Activated T-helper 2 cell treated with anti-CD3 and anti-CD28 coated beads, Interferon-gamma antibody, Interleukin-2, Interleukin-4, amounts not matched to agents 10 μg/mL and 5 μg/mL and 100 μg/mL, durations not matched to agents 14 hours and 24 hours and 36 hours (primary cell): Measurements from ENCODE around the gene MGP. TPM values are rescaled to one million over a fixed set of nuclear protein-coding genes. Genes with fewer than 3 reads are reported as not detected.

Source experiments
- DNase-seq: peaks from one replicate; pipeline ENCODE4 v3.0.0; 2021; ENCODE audit warnings: low spot score
- H3K27ac Mint-ChIP-seq: one replicate; pipeline ENCODE4 v1.8.0; 2021; ENCODE audit warnings: mixed read lengths
- H3K27me3 Mint-ChIP-seq: one replicate; pipeline ENCODE4 v1.8.0; 2021; ENCODE audit warnings: low read depth, mixed read lengths
- H3K36me3 Mint-ChIP-seq: one replicate; pipeline ENCODE4 v1.8.0; 2021; ENCODE audit warnings: low read depth, mixed read lengths
- H3K4me1 Mint-ChIP-seq: one replicate; pipeline ENCODE4 v1.8.0; 2021; ENCODE audit warnings: low read depth, mixed read lengths
- H3K4me3 Mint-ChIP-seq: one replicate; pipeline ENCODE4 v1.8.0; 2021; ENCODE audit warnings: low read depth, mild to moderate bottlenecking, moderate library complexity, mixed read lengths
- H3K9me3 Mint-ChIP-seq: one replicate; pipeline ENCODE4 v1.8.0; 2021; ENCODE audit warnings: mixed read lengths
- intact Hi-C: fragments of 100-400 bp; cut with micrococcal nuclease; formaldehyde crosslinking; loops from one replicate; pipeline ENCODE4 v1.15.1; 2023
- total RNA-seq: library from RNA; stranded (reverse); gene quantifications from 2 replicates; pipeline ENCODE4 v1.2.3, GENCODE V29; 2022

MGP gene
- not detected in 2 replicates for total RNA-seq

DNA sequence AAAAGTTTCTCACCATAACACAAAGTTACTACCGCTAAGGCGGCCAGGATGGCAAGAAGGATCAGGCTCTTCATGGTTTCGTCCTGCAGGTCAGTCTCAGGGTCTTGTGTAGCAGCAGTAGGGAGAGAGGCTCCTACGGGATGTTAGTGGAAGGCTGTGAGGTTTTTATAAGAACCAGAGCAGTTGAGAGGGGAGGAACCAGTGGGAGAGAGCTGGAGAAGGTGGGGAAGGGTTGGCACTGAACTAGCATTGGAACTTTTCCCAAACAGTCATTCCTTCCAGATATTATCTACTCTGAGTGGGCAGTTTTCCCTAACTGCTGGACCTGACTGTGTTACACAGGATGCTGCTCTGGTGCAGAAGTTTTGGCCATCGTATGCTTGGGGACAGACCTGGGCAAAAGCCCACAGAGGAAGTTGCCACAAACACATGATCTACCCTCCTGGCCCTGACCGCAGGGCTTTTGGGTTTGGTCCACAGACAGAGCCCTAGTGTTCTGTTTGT is at the start of gene MGP:
Gene MGP (minus strand): TSS at position 137 of the 504 bp plus-strand sequence. CDS start 63 bp downstream, at position 74.
- Mint-ChIP-seq H3K27ac (no peak within 1 kb of the TSS), H3K4me3 (no peak within 1 kb of the TSS)

DNA sequence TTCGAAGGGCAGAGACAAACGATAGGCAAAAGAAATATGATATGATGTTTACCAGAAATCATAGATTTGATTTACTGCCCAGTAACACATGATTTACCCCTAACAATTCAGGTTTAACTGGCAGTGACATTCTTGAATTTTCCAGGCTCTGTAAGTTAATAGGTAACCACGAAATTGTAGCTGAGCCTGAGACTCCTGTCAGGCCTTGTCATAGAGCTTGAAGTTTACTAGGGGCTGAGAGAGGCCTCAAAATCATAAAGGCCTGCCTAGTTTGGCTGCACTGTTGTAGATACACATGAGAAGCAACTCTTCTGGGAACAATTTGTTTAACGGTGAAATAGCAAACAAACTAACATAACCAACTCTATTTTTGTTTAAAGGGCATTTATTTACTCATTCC is 49.4 kb upstream of the MGP start:
- Mint-ChIP-seq H3K4me3 (no peak overlapping the region), H3K36me3 (peaks cover 68% of the 10 kb centered on the region), H3K27ac (no peak overlapping the region), H3K9me3 (no peaks in the 10 kb centered on the region), H3K4me1 (peaks cover 8% of the 10 kb centered on the region), H3K27me3 (no peaks in the 10 kb centered on the region)
- no peak for DNase-seq
- intact Hi-C loops: no loop called here

More for the DNA sequence above, at the start of gene MGP:
- Mint-ChIP-seq H3K9me3 (peaks cover 3% of the 10 kb centered on the region), H3K36me3 (no peaks in the 10 kb centered on the region), H3K27me3 (peaks cover 36% of the 10 kb centered on the region), H3K4me1 (peaks cover 9% of the 10 kb centered on the region)
- intact Hi-C loops: no loop called here
- no peak for DNase-seq

- DNase-seq: no peak
- H3K9me3 Mint-ChIP-seq: no peaks in the 10 kb centered on the region
- peaks cover 63% of the 10 kb centered on the region for H3K36me3 Mint-ChIP-seq
- intact Hi-C loops: no loop called here
- peaks cover 4% of the 10 kb centered on the region for H3K4me1 Mint-ChIP-seq
- H3K4me3 Mint-ChIP-seq: no peak overlapping the region
- H3K27ac Mint-ChIP-seq: no peak overlapping the region
- no peaks in the 10 kb centered on the region for H3K27me3 Mint-ChIP-seq
Measured at GRCh38 chr12:14934511-14934910, 48.9 kb upstream of the MGP start.

GRCh38 chr12:14931791-14932560 is 46.3 kb upstream of the MGP start:
- peaks cover 61% of the 10 kb centered on the region for H3K36me3 Mint-ChIP-seq
- H3K4me3 Mint-ChIP-seq: no peak overlapping the region
- H3K27ac Mint-ChIP-seq: peak overlapping the region; percentile 15
- DNase-seq: no peak
- intact Hi-C loops: no loop called here
- H3K4me1 Mint-ChIP-seq: peaks cover 3% of the 10 kb centered on the region
- H3K9me3 Mint-ChIP-seq: no peaks in the 10 kb centered on the region
- H3K27me3 Mint-ChIP-seq: no peaks in the 10 kb centered on the region

- Mint-ChIP-seq H3K27me3 (no peaks in the 10 kb centered on the region), H3K36me3 (peaks cover 56% of the 10 kb centered on the region), H3K27ac (no peak overlapping the region), H3K4me3 (no peak overlapping the region), H3K4me1 (peaks cover 3% of the 10 kb centered on the region), H3K9me3 (no peaks in the 10 kb centered on the region)
- no peak for DNase-seq
- intact Hi-C loops: no loop called here
Measured at GRCh38 chr12:14931359-14931758, 45.7 kb upstream of the MGP start.

GRCh38 chr12:14930299-14930698 is 44.6 kb upstream of the MGP start:
- Mint-ChIP-seq H3K27me3 (no peaks in the 10 kb centered on the region), H3K9me3 (no peaks in the 10 kb centered on the region), H3K36me3 (peaks cover 50% of the 10 kb centered on the region), H3K4me1 (peaks cover 3% of the 10 kb centered on the region), H3K4me3 (no peak overlapping the region), H3K27ac (no peak overlapping the region)
- DNase-seq: no peak
- intact Hi-C loops: no loop called here

DNA sequence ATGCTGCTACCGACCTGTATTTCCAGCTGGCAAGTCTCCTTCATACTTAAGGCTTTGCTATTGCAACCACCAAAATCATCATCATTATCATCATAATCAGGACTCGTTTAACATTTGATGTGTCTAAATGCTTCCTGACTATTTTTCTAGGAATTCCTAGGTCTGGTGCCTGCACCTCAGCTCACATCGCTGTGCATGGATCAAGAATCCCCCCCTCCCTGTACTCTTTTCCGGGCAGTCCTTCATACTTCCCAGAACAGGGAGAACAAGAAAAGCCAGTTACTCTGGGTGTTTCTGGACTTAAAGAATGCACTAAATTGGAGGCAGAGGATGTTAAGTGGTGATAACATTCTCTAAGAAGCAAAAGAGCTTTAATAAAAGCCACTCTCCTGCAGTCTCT is 43.3 kb upstream of the MGP start:
- intact Hi-C loops: no loop called here
- no peak for DNase-seq
- peaks cover 3% of the 10 kb centered on the region for H3K4me1 Mint-ChIP-seq
- H3K27ac Mint-ChIP-seq: no peak overlapping the region
- H3K9me3 Mint-ChIP-seq: no peaks in the 10 kb centered on the region
- H3K4me3 Mint-ChIP-seq: no peak overlapping the region
- peaks cover 42% of the 10 kb centered on the region for H3K36me3 Mint-ChIP-seq
- no peaks in the 10 kb centered on the region for H3K27me3 Mint-ChIP-seq

DNA sequence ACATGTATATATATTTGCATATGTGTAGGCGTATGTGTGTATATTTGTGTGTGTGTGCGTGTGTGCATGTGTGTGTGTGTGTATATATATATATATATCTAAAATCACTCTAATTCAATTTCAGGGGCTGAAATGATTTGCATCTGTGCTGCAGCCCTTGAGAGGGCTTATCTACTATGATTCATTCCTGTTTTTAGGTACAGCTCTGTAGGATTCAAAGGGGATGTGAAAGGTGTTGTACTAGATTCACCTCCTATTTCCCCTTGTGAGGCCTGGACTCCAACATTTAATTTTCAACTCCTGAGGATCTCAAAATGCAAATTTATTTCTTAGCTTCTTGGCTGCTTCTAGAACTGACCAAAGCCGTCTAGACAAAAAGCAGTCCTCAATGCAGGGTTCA is 41.6 kb upstream of the MGP start:
- no peaks in the 10 kb centered on the region for H3K27me3 Mint-ChIP-seq
- intact Hi-C loops: no loop called here
- no peaks in the 10 kb centered on the region for H3K9me3 Mint-ChIP-seq
- peaks cover 3% of the 10 kb centered on the region for H3K4me1 Mint-ChIP-seq
- DNase-seq: no peak
- no peak overlapping the region for H3K27ac Mint-ChIP-seq
- no peak overlapping the region for H3K4me3 Mint-ChIP-seq
- H3K36me3 Mint-ChIP-seq: peaks cover 32% of the 10 kb centered on the region

GRCh38 chr12:14924541-14924940 is 38.9 kb upstream of the MGP start:
- no peaks in the 10 kb centered on the region for H3K9me3 Mint-ChIP-seq
- H3K27ac Mint-ChIP-seq: no peak overlapping the region
- no peaks in the 10 kb centered on the region for H3K27me3 Mint-ChIP-seq
- no peak for DNase-seq
- peaks cover 37% of the 10 kb centered on the region for H3K36me3 Mint-ChIP-seq
- intact Hi-C loops: no loop called here
- peaks cover 19% of the 10 kb centered on the region for H3K4me1 Mint-ChIP-seq
- H3K4me3 Mint-ChIP-seq: no peak overlapping the region

DNA sequence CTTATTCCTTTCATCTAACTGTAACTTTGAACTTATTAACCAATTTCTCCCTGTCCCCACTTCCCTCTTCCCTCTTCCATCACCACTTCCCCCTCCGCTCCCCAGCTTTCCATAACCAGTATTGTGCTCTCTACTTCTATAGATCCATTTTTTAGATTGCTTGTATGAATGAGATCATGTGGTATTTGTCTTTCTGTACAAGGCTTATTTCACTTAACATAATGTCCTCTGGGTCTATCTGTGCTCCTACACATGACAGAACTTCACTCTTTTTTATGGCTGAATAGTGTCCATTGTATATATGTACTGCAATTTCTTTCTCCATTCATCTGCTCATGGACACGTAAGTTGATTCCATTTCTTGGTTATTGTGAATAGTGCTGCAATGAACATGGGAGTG is 38.3 kb upstream of the MGP start:
- Mint-ChIP-seq H3K4me3 (no peak overlapping the region), H3K4me1 (peaks cover 19% of the 10 kb centered on the region), H3K27me3 (no peaks in the 10 kb centered on the region), H3K36me3 (peaks cover 43% of the 10 kb centered on the region), H3K9me3 (no peaks in the 10 kb centered on the region), H3K27ac (no peak overlapping the region)
- intact Hi-C loops: no loop called here
- DNase-seq: no peak

DNA sequence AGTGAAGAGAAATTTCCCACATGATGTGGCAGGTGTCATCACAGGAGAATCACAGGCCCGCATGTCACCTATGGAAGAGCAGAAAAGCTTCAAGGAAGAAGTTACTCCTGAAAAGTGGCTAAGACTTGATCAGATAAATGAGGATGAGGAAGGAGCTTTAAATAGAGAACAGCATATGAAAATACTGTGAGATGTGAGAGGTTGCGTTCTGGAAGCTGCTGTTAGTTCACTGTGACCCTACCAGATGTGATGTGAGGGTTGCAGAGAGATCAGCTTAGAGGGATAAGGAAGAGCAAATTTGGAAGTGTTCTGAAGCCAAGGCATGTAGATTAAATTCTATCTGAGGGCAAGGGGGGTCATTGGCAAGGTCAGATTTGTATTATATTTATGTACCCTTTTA is 35.6 kb upstream of the MGP start:
- H3K27me3 Mint-ChIP-seq: no peaks in the 10 kb centered on the region
- H3K4me3 Mint-ChIP-seq: no peak overlapping the region
- peaks cover 56% of the 10 kb centered on the region for H3K36me3 Mint-ChIP-seq
- H3K9me3 Mint-ChIP-seq: no peaks in the 10 kb centered on the region
- DNase-seq: no peak
- peaks cover 15% of the 10 kb centered on the region for H3K4me1 Mint-ChIP-seq
- peak overlapping the region; percentile 10 for H3K27ac Mint-ChIP-seq
- intact Hi-C loops: no loop called here

DNA sequence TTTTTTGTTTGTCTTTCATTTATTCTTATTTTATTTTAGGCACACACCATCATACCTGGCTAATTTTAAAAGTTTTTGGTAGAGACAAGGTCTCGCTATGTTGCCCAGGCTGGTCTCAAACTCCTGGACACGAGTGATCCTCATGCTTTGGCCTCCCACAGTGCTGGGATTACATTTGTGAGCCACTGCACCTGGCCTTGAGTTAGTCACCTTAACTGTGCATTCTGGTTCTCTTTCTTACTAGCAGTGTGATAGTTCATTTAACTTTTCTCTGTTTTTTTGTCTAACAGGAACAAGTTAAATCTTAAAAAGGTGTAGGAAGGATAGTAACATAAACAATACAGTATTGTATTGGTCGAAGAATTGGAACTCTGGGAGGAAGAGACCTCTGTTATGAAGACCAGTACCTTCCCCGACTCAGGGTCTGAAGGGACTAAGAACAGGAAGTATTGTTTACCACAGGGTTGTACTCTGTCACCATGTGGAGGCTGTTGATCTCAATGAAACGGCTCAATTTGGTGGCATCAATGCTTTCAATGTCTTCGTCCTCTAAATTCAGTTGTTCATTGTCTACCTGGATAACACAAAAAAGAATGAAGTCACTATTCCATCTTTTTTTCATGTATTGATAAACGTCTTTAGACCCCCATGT is 34.9 kb upstream of the MGP start:
- no peak for DNase-seq
- H3K4me3 Mint-ChIP-seq: no peak overlapping the region
- intact Hi-C loops: no loop called here
- H3K9me3 Mint-ChIP-seq: no peaks in the 10 kb centered on the region
- no peaks in the 10 kb centered on the region for H3K27me3 Mint-ChIP-seq
- H3K27ac Mint-ChIP-seq: peak overlapping the region; percentile 10
- peaks cover 61% of the 10 kb centered on the region for H3K36me3 Mint-ChIP-seq
- peaks cover 15% of the 10 kb centered on the region for H3K4me1 Mint-ChIP-seq

GRCh38 chr12:14919455-14919854 is 33.8 kb upstream of the MGP start:
- no peak for DNase-seq
- H3K4me3 Mint-ChIP-seq: no peak overlapping the region
- no peak overlapping the region for H3K27ac Mint-ChIP-seq
- peaks cover 15% of the 10 kb centered on the region for H3K4me1 Mint-ChIP-seq
- no peaks in the 10 kb centered on the region for H3K27me3 Mint-ChIP-seq
- no peaks in the 10 kb centered on the region for H3K9me3 Mint-ChIP-seq
- H3K36me3 Mint-ChIP-seq: peaks cover 71% of the 10 kb centered on the region
- intact Hi-C loops: no loop called here
